Adipocyte (in vitro differentiated cells): Measurements from ENCODE around the gene TAX1BP1.

Source experiments
- DNase-seq: peaks from one replicate; pipeline ENCODE4 v3.0.0-alpha.2; 2015; ENCODE audit warnings: low read depth
- H3K27me3 ChIP-seq: replicated peaks from 2 replicates; pipeline ENCODE4 v1.7.0; 2013; ENCODE audit warnings: mild to moderate bottlenecking, low read length, moderate library complexity; ENCODE audit not compliant: control insufficient read depth, insufficient read depth
- H3K36me3 ChIP-seq: 2 replicates; pipeline ENCODE4 v1.7.0; 2013; ENCODE audit warnings: low read length, mild to moderate bottlenecking, moderate library complexity; ENCODE audit not compliant: control insufficient read depth, insufficient read depth, severe bottlenecking
- H3K4me1 ChIP-seq: 2 replicates; pipeline ENCODE4 v1.7.0; 2013; ENCODE audit warnings: mild to moderate bottlenecking, low read length, moderate library complexity; ENCODE audit not compliant: control insufficient read depth, insufficient read depth
- H3K4me3 ChIP-seq: 2 replicates; pipeline ENCODE4 v1.7.0; 2013; ENCODE audit warnings: mild to moderate bottlenecking, low read length, moderate library complexity
- H3K9ac ChIP-seq: 2 replicates; pipeline ENCODE4 v1.7.0; 2013; ENCODE audit warnings: mild to moderate bottlenecking, low read length, moderate library complexity
- H3K9me3 ChIP-seq: 2 replicates; pipeline ENCODE4 v1.7.0; 2013; ENCODE audit warnings: mild to moderate bottlenecking, low read length, moderate library complexity; ENCODE audit not compliant: control insufficient read depth

TAX1BP1 gene

GRCh38 chr7:27825891-27826290, 85.9 kb downstream of the TAX1BP1 start:
- no peak overlapping the region for H3K9ac ChIP-seq
- peaks cover 44% of the 10 kb centered on the region for H3K36me3 ChIP-seq
- no peak for DNase-seq

GRCh38 chr7:27826357-27826756, 86.4 kb downstream of the TAX1BP1 start:
- no peaks in the 10 kb centered on the region for H3K9me3 ChIP-seq
- peaks cover 8% of the 10 kb centered on the region for H3K4me1 ChIP-seq
- H3K36me3 ChIP-seq, result peaks cover 48% of the 10 kb centered on the region
- H3K27me3 ChIP-seq, result no peaks in the 10 kb centered on the region
- no peak overlapping the region for H3K9ac ChIP-seq
- no peak overlapping the region for H3K4me3 ChIP-seq
- no peak for DNase-seq

More at GRCh38 chr7:27825891-27826290, 85.9 kb downstream of the TAX1BP1 start:
- Histone ChIP-seq H3K4me3 (no peak overlapping the region), H3K9me3 (no peaks in the 10 kb centered on the region), H3K4me1 (peaks cover 8% of the 10 kb centered on the region), H3K27me3 (no peaks in the 10 kb centered on the region)

GRCh38 chr7:27834179-27834921, 94.4 kb downstream of the TAX1BP1 start:
- Histone ChIP-seq H3K4me3 (no peak overlapping the region), H3K36me3 (peaks cover 42% of the 10 kb centered on the region), H3K27me3 (no peaks in the 10 kb centered on the region), H3K9ac (no peak overlapping the region), H3K4me1 (no peaks in the 10 kb centered on the region), H3K9me3 (no peaks in the 10 kb centered on the region)
- DNase-seq, result no peak

GRCh38 chr7:27835376-27835775, 95.4 kb downstream of the TAX1BP1 start:
- no peaks in the 10 kb centered on the region for H3K4me1 ChIP-seq
- H3K9me3 ChIP-seq, result no peaks in the 10 kb centered on the region
- H3K4me3 ChIP-seq, result no peak overlapping the region
- no peak for DNase-seq
- no peaks in the 10 kb centered on the region for H3K27me3 ChIP-seq
- H3K9ac ChIP-seq, result no peak overlapping the region
- H3K36me3 ChIP-seq, result peaks cover 34% of the 10 kb centered on the region

- Histone ChIP-seq H3K9ac (no peak overlapping the region), H3K4me1 (no peaks in the 10 kb centered on the region), H3K9me3 (no peaks in the 10 kb centered on the region), H3K36me3 (peaks cover 25% of the 10 kb centered on the region), H3K27me3 (no peaks in the 10 kb centered on the region), H3K4me3 (no peak overlapping the region)
- DNase-seq, result no peak
Measured at GRCh38 chr7:27836536-27836935, 96.6 kb downstream of the TAX1BP1 start.

GRCh38 chr7:27839099-27839498, 99.1 kb downstream of the TAX1BP1 start:
- Histone ChIP-seq H3K27me3 (no peaks in the 10 kb centered on the region), H3K9me3 (no peaks in the 10 kb centered on the region), H3K4me1 (no peaks in the 10 kb centered on the region), H3K36me3 (peaks cover 3% of the 10 kb centered on the region), H3K9ac (no peak overlapping the region), H3K4me3 (no peak overlapping the region)
- no peak for DNase-seq

GRCh38 chr7:27840313-27840712, 100.4 kb downstream of the TAX1BP1 start:
- Histone ChIP-seq H3K9me3 (no peaks in the 10 kb centered on the region), H3K27me3 (no peaks in the 10 kb centered on the region), H3K9ac (no peak overlapping the region), H3K4me3 (no peak overlapping the region), H3K36me3 (no peaks in the 10 kb centered on the region), H3K4me1 (no peaks in the 10 kb centered on the region)
- DNase-seq, result no peak

GRCh38 chr7:27840760-27841364, 100.9 kb downstream of the TAX1BP1 start:
- no peak overlapping the region for H3K9ac ChIP-seq
- no peak overlapping the region for H3K4me3 ChIP-seq

GRCh38 chr7:27842094-27842692, 102.2 kb downstream of the TAX1BP1 start:
- H3K4me3 ChIP-seq, result no peak overlapping the region
- H3K27me3 ChIP-seq, result no peaks in the 10 kb centered on the region
- no peak overlapping the region for H3K9ac ChIP-seq
- H3K9me3 ChIP-seq, result no peaks in the 10 kb centered on the region
- peaks cover under 1% of the 10 kb centered on the region for H3K36me3 ChIP-seq
- H3K4me1 ChIP-seq, result no peaks in the 10 kb centered on the region
- DNase-seq, result no peak

More at GRCh38 chr7:27840760-27841364, 100.9 kb downstream of the TAX1BP1 start:
- no peaks in the 10 kb centered on the region for H3K36me3 ChIP-seq
- H3K9me3 ChIP-seq, result no peaks in the 10 kb centered on the region
- DNase-seq, result no peak
- H3K4me1 ChIP-seq, result no peaks in the 10 kb centered on the region
- H3K27me3 ChIP-seq, result no peaks in the 10 kb centered on the region

- no peak for DNase-seq
Measured at GRCh38 chr7:27842851-27843250, 102.9 kb downstream of the TAX1BP1 start.

GRCh38 chr7:27843584-27844305, 103.8 kb downstream of the TAX1BP1 start:
- DNase-seq, result no peak
- H3K4me3 ChIP-seq, result no peak overlapping the region
- no peaks in the 10 kb centered on the region for H3K4me1 ChIP-seq
- no peaks in the 10 kb centered on the region for H3K9me3 ChIP-seq
- no peaks in the 10 kb centered on the region for H3K27me3 ChIP-seq
- no peak overlapping the region for H3K9ac ChIP-seq
- H3K36me3 ChIP-seq, result peaks cover 2% of the 10 kb centered on the region

More at GRCh38 chr7:27842851-27843250, 102.9 kb downstream of the TAX1BP1 start:
- Histone ChIP-seq H3K9ac (no peak overlapping the region), H3K4me3 (no peak overlapping the region), H3K27me3 (no peaks in the 10 kb centered on the region), H3K9me3 (no peaks in the 10 kb centered on the region), H3K36me3 (peaks cover 2% of the 10 kb centered on the region), H3K4me1 (no peaks in the 10 kb centered on the region)
